BLaER1 (cell line): ENCODE measurements around the gene GARNL3.

Experiments
- H3K27ac ChIP-seq: shearing (Covaris generic); formaldehyde crosslinking; 2 replicates; pipeline ENCODE4 v1.8.1; 2022
- H3K27me3 ChIP-seq: shearing (Covaris generic); formaldehyde crosslinking; 2 replicates; pipeline ENCODE4 v1.8.1; 2022
- H3K36me3 ChIP-seq: shearing (Covaris generic); formaldehyde crosslinking; 2 replicates; pipeline ENCODE4 v1.8.1; 2022
- H3K4me1 ChIP-seq: shearing (Covaris generic); formaldehyde crosslinking; 2 replicates; pipeline ENCODE4 v1.8.1; 2022
- H3K4me2 ChIP-seq: shearing (Covaris generic); formaldehyde crosslinking; 2 replicates; pipeline ENCODE4 v1.8.1; 2022
- H3K4me3 ChIP-seq: shearing (Covaris generic); formaldehyde crosslinking; 2 replicates; pipeline ENCODE4 v1.8.1; 2022
- H3K9ac ChIP-seq: shearing (Covaris generic); formaldehyde crosslinking; 2 replicates; pipeline ENCODE4 v1.8.1; 2022
- H3K9me3 ChIP-seq: shearing (Covaris generic); formaldehyde crosslinking; 2 replicates; pipeline ENCODE4 v1.8.1; 2022
- H4K20me1 ChIP-seq: shearing (Covaris generic); formaldehyde crosslinking; 2 replicates; pipeline ENCODE4 v1.8.1; 2022
- Cebpa-rat ChIP-seq: shearing (Covaris generic); IDR thresholded peaks from 2 replicates; pipeline ENCODE4 v1.8.1; 2022

GARNL3 gene

DNA sequence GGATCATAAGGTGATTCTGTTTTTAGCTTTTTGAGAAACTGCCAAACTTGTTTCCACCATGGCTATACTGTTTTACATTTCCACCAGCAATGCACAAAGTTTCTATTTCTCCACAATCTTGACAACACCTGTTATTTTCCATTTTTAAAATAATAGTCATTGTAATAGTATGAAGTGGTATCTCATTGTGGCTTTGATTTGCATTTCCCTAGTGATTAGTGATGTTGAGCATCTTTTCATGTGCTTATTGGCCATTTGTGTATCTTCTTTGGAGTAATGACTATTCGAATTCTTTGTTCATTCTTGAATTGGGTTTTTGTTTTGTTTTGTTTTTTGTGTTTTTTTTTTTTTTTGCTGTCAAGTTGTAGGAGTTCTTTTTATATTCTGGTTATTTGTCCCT lies 4.9 kb downstream of the GARNL3 start:
- no peaks in the 10 kb centered on the region for H4K20me1 ChIP-seq
- TF ChIP-seq Cebpa-rat = no peak

DNA sequence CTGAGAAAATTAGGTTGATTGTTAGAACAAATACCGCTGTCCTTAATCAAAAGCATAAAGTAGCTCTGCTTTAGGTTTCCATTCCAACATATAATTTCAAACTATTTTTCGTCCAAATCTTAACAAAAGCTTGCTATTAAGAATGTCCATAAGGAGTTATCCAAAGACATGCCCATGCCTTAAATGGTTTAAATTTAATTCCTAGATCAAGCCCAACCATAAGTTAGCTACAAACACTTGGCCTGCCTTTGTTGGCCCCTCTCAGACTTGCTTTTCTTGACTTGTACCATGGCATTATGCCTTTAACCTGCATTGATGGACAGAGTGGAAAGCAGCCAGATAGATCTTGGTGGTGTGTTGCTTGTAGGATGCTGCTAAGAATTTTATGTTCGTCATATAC lies 8.8 kb downstream of the GARNL3 start:
- H3K36me3 ChIP-seq = no peaks in the 10 kb centered on the region
- H3K27me3 ChIP-seq = no peaks in the 10 kb centered on the region
- no peaks in the 10 kb centered on the region for H3K4me1 ChIP-seq
- H4K20me1 ChIP-seq = no peaks in the 10 kb centered on the region
- TF ChIP-seq Cebpa-rat = no peak
- H3K9me3 ChIP-seq = no peaks in the 10 kb centered on the region
- no peak overlapping the region for H3K4me2 ChIP-seq
- no peak overlapping the region for H3K27ac ChIP-seq
- no peak overlapping the region for H3K4me3 ChIP-seq
- no peak overlapping the region for H3K9ac ChIP-seq

More for the DNA sequence above, 4.9 kb downstream of the GARNL3 start:
- H3K4me3 ChIP-seq = no peak overlapping the region
- H3K9ac ChIP-seq = no peak overlapping the region
- H3K36me3 ChIP-seq = no peaks in the 10 kb centered on the region
- H3K4me2 ChIP-seq = no peak overlapping the region
- no peaks in the 10 kb centered on the region for H3K9me3 ChIP-seq
- no peaks in the 10 kb centered on the region for H3K27me3 ChIP-seq
- no peaks in the 10 kb centered on the region for H3K4me1 ChIP-seq
- H3K27ac ChIP-seq = no peak overlapping the region

DNA sequence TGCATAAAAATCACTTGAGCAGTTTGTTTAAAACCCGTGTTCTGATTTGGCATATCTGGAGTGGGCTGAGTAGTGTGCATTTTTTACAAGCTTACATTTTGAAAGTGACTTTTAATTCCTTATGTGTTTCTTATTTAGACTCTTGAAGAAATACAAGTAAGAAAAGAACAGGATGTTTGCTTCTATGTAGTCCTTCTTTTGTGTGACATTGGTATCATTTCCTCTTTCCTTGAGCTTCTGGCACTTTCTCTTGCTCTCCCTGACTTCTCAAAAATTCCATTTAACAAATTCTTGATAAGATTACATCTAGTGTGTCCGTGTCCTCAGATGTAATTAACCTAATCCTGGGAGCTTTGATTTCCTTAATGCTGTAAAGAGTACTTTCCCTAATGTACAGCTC lies 12.5 kb downstream of the GARNL3 start:
- no peaks in the 10 kb centered on the region for H3K27me3 ChIP-seq
- H3K27ac ChIP-seq = no peak overlapping the region
- no peak overlapping the region for H3K4me2 ChIP-seq
- no peaks in the 10 kb centered on the region for H3K4me1 ChIP-seq
- no peaks in the 10 kb centered on the region for H3K36me3 ChIP-seq
- no peaks in the 10 kb centered on the region for H3K9me3 ChIP-seq
- no peak for TF ChIP-seq Cebpa-rat
- H4K20me1 ChIP-seq = no peaks in the 10 kb centered on the region
- no peak overlapping the region for H3K9ac ChIP-seq
- H3K4me3 ChIP-seq = no peak overlapping the region

DNA sequence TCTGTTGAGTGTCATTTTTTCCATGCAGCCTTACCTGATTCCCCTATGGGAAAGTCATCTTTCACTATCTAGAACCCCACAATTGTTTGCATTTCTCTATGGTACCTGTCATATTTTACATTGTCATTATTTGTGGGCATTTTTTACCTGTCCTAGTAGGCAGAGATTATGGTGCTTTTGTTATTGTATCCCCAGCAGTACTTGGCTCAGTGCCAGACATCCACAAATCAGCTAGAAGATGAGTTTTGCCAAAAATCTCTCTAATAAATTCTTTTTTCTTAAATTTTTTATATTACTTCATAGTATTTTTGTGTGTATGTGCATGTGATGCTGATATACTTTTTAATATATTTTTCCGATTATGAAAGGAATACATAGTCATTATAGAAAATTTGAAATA lies 13.2 kb downstream of the GARNL3 start:
- no peaks in the 10 kb centered on the region for H3K4me1 ChIP-seq
- H4K20me1 ChIP-seq = no peaks in the 10 kb centered on the region
- no peak overlapping the region for H3K4me3 ChIP-seq
- H3K9ac ChIP-seq = no peak overlapping the region
- H3K4me2 ChIP-seq = no peak overlapping the region
- H3K9me3 ChIP-seq = no peaks in the 10 kb centered on the region
- H3K27me3 ChIP-seq = no peaks in the 10 kb centered on the region
- no peak overlapping the region for H3K27ac ChIP-seq
- H3K36me3 ChIP-seq = no peaks in the 10 kb centered on the region
- TF ChIP-seq Cebpa-rat = no peak

DNA sequence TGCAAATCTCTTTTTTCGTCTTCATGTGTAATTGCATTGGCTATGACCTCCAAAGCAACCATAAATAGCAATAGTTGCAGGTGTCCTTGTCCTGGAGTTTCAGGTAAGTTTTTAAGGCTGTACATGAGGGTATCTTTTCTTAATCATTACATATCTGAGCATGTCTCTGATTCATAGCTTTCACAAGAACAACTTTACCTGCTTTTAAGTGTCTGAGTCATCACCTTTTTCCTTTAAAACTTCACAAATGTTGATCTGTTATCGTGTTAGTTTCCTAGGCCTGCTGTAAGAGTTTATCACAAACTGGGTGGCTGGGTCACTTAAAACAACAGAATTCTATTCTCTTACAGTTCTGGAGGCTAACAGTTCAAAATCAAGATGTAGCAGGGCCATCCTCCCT lies 13.8 kb downstream of the GARNL3 start:
- Histone ChIP-seq H4K20me1 (no peaks in the 10 kb centered on the region), H3K9me3 (no peaks in the 10 kb centered on the region), H3K27ac (no peak overlapping the region), H3K9ac (no peak overlapping the region), H3K4me2 (no peak overlapping the region), H3K4me3 (no peak overlapping the region), H3K4me1 (no peaks in the 10 kb centered on the region), H3K36me3 (no peaks in the 10 kb centered on the region), H3K27me3 (no peaks in the 10 kb centered on the region)
- no peak for TF ChIP-seq Cebpa-rat

DNA sequence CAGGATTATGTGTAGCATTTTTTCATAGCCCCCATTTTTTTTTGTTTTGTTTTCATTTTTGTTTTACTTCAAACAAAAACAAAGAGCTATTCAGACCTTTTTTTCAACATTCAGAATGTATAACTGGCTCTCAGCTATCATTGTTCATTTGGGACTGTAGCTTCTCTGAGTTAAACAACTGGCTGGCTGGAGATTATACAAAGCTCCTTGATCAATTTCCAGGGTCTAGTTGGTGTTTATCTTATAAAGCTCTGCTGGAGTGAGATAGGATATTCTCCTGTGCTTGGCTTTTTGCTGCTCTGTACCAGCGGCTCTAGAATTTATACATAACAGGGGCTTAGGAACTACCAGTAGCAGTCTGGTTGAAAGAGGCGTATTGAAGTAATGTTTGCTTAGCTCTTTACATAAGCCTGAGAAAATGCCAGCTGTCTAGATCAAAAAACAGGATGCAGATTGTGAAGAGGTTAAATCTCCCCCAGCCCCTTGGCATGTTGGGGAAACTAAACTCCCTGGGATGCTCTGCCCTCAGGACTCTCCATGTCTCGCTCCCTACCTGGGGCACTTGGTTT lies 15.2 kb downstream of the GARNL3 start:
- no peak overlapping the region for H3K27ac ChIP-seq
- H3K4me1 ChIP-seq = no peaks in the 10 kb centered on the region
- TF ChIP-seq Cebpa-rat = no peak
- no peak overlapping the region for H3K9ac ChIP-seq
- no peaks in the 10 kb centered on the region for H4K20me1 ChIP-seq
- H3K36me3 ChIP-seq = no peaks in the 10 kb centered on the region
- no peak overlapping the region for H3K4me2 ChIP-seq
- no peaks in the 10 kb centered on the region for H3K27me3 ChIP-seq
- no peaks in the 10 kb centered on the region for H3K9me3 ChIP-seq
- no peak overlapping the region for H3K4me3 ChIP-seq

DNA sequence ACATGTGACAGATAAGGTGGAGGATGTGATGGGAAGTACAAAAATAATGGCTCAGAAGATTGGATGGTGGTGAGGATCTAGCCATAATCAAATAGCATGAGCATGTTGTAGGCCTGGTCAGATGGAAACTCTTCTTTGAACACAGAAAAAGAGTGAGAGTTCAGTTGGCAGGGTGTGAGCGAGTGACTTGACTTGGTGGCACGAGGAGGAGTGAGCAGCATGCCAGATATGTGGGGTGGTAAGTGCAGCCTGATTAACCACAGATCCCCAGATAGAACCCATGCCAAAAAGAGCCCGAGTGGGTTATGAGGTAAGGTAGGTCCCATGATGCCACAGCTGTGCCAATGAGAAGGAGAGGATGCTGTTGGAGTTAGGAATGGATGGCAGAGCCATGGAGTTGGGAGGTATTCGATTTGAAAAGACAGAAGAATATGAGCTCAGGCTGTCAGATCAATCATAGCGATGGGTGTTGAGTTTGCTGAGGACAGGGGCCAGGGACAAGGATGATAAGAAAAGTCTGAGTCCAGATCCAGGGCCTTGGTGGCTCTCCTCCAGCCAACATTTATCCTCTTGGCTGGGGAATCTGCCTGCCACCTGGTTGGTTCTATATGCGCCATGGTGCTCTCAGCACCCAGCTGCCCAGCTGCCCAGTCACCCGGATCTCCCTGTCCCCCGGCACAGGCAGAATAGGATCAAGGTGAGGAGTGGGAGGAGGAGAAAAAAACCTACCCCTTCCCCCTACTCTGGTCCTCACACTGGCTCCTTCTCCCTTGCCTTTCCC lies 16.5 kb downstream of the GARNL3 start:
- no peak overlapping the region for H3K4me3 ChIP-seq
- H4K20me1 ChIP-seq = no peaks in the 10 kb centered on the region
- H3K9ac ChIP-seq = no peak overlapping the region
- H3K4me1 ChIP-seq = no peaks in the 10 kb centered on the region
- no peak overlapping the region for H3K27ac ChIP-seq
- H3K36me3 ChIP-seq = no peaks in the 10 kb centered on the region
- H3K4me2 ChIP-seq = no peak overlapping the region
- TF ChIP-seq Cebpa-rat = no peak
- no peaks in the 10 kb centered on the region for H3K9me3 ChIP-seq
- H3K27me3 ChIP-seq = no peaks in the 10 kb centered on the region

DNA sequence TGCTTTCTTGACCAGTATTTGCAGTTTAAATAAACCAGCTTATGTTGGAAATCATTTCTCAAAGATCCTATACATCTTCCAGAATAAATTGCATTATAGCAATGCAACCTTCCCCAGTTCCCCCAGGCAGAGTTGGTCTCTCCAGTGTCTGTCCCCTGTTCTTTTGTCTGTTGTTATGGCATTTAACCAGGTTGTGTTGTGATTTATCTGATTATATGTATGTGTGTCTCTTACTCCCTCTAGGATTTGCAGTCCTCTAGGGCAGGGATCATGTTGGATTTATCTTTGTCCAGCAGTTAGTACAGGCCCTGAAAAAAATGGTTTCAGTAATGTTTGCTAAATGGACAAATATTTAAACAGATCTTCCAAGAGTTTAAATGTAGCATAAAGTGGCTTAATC lies 17.3 kb downstream of the GARNL3 start:
- no peaks in the 10 kb centered on the region for H3K27me3 ChIP-seq
- H3K9ac ChIP-seq = no peak overlapping the region
- no peaks in the 10 kb centered on the region for H3K36me3 ChIP-seq
- H3K4me2 ChIP-seq = no peak overlapping the region
- no peak overlapping the region for H3K27ac ChIP-seq
- H3K9me3 ChIP-seq = no peaks in the 10 kb centered on the region
- no peak overlapping the region for H3K4me3 ChIP-seq
- H3K4me1 ChIP-seq = no peaks in the 10 kb centered on the region
- no peak for TF ChIP-seq Cebpa-rat
- no peaks in the 10 kb centered on the region for H4K20me1 ChIP-seq

DNA sequence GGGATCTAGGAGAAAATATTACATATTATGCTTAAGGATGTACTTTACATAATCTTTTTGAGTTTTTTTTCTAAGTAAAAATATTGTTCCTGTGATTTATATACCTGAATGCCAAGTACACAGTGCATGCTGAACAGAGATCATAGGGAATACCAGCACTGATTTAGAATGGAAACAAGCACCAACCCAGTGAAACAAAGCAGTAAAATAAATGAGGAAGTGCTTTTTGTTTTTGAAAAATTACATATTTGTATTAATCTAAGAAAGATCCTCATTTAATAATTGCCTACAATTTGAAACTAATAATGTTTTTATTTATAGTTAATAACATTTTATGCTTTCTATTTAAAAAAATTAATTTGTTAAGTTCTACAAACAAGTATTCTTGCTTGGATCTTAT lies 18.0 kb downstream of the GARNL3 start:
- no peak for TF ChIP-seq Cebpa-rat
- no peak overlapping the region for H3K4me2 ChIP-seq
- H3K9ac ChIP-seq = no peak overlapping the region
- H3K9me3 ChIP-seq = no peaks in the 10 kb centered on the region
- no peaks in the 10 kb centered on the region for H3K36me3 ChIP-seq
- no peaks in the 10 kb centered on the region for H3K4me1 ChIP-seq
- H3K27me3 ChIP-seq = no peaks in the 10 kb centered on the region
- no peak overlapping the region for H3K27ac ChIP-seq
- no peak overlapping the region for H3K4me3 ChIP-seq
- H4K20me1 ChIP-seq = no peaks in the 10 kb centered on the region

DNA sequence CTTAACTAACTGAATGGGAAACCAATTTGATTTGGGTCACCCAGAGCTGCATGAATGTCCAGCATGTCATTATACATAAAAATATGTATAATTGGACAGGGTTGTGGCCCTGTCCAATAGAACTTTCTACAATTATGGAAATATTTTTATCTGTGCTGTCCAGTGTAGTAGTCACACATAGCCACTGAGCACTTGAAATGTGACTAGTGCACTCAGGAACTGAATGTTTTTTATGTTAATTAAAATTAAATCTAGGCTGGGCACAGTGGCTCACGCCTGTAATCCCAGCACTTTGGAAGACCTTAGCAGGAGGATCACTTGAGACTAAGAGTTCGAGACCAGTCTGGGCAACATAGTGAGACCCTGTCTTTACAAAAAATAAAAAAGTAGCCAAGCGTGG lies 18.6 kb downstream of the GARNL3 start:
- H3K27ac ChIP-seq = no peak overlapping the region
- no peaks in the 10 kb centered on the region for H3K27me3 ChIP-seq
- H3K4me2 ChIP-seq = no peak overlapping the region
- H3K4me1 ChIP-seq = no peaks in the 10 kb centered on the region
- no peak for TF ChIP-seq Cebpa-rat
- H3K9me3 ChIP-seq = no peaks in the 10 kb centered on the region
- no peak overlapping the region for H3K4me3 ChIP-seq
- no peaks in the 10 kb centered on the region for H3K36me3 ChIP-seq
- H3K9ac ChIP-seq = no peak overlapping the region
- no peaks in the 10 kb centered on the region for H4K20me1 ChIP-seq
